Right atrium auricular region (tissue), 2 donors: ENCODE results near the gene TFPI. TPM values are rescaled to one million over a fixed set of nuclear protein-coding genes. Genes with fewer than 3 reads are reported as not detected.

Source experiments
- DNase-seq: peaks from one replicate; pipeline ENCODE4 v3.0.0-alpha.2; 2019; ENCODE audit warnings: low spot score
- H3K27ac ChIP-seq, 2 donors: fragments of 200-600 bp; sonication (generic); 1 replicate in 1 of 2; 2 replicates in 1 of 2; pipeline ENCODE4 v1.5.1; 2016 to 2019
- H3K27me3 ChIP-seq, 2 donors: fragments of 200-600 bp; sonication (generic); one replicate each; pipeline versions ENCODE4 v1.5.1 to v1.6.0; 2017 to 2019
- H3K36me3 ChIP-seq: fragments of 200-600 bp; sonication (generic); one replicate; pipeline ENCODE4 v1.5.1; 2016
- H3K4me1 ChIP-seq, 2 donors: fragments of 200-600 bp; sonication (generic); one replicate each; pipeline versions ENCODE4 v1.5.1 to v1.6.0; 2017 to 2019
- H3K4me3 ChIP-seq, 2 donors: fragments of 200-600 bp; sonication (generic); 1 replicate in 1 of 2; 2 replicates in 1 of 2; pipeline ENCODE4 v1.5.1; 2017 to 2019; ENCODE audit warnings: mild to moderate bottlenecking in 1 of 2, moderate library complexity in 1 of 2
- H3K9me3 ChIP-seq, 2 donors: fragments of 200-600 bp; sonication (generic); one replicate each; pipeline ENCODE4 v1.5.1; 2019
- total RNA-seq, 2 donors: library from RNA; depleted of rRNA; stranded (reverse); fragments of >200 nt; gene quantifications; one replicate each; pipeline ENCODE4 v1.1.0, GENCODE V29; 2016
- TF ChIP-seq, protein P1 (sequence below), 2 donors: fragments of 200-600 bp; sonication (generic); IDR thresholded peaks; one replicate each; pipeline ENCODE4 v1.5.1; 2019; ENCODE audit warnings: antibody characterized with exemption in 2 of 2

TFPI gene
- total RNA-seq, 2 donors from 2014 or later: 43.6 to 58.2 TPM

DNA sequence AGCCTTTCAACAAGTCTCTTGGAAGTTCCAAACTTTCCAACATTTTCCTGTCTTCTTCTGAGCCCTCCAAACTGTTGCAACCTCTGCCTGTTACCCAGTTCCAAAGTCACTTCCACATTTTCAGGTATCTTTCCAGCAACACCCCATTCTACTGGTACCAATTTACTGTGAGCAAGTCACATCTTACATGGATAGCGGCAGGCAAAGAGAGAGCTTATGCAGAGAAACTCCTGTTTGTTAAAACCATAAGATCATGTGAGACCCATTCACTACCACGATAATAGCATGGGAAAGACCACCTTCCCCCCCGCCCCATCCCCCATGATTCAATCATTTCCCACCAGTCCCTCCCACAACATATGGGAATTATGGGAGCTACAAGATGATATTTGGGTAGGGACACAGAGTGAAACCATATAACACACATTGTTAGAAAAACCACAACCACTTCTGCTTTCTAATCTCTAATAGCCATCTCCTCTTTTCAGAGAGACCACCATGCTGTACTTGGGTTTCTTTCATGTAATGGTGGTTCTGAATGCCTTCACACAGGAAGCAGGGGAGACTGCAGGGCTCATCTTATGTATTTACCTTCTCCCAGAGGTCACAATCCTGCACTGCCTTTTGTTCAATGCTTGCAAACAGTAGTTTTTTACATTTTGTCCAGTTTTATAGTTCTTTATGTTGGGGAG lies 60.2 kb downstream of the TFPI start:
- no peaks in the 10 kb centered on the region for H3K27me3 ChIP-seq
- TF ChIP-seq, protein P1, sequence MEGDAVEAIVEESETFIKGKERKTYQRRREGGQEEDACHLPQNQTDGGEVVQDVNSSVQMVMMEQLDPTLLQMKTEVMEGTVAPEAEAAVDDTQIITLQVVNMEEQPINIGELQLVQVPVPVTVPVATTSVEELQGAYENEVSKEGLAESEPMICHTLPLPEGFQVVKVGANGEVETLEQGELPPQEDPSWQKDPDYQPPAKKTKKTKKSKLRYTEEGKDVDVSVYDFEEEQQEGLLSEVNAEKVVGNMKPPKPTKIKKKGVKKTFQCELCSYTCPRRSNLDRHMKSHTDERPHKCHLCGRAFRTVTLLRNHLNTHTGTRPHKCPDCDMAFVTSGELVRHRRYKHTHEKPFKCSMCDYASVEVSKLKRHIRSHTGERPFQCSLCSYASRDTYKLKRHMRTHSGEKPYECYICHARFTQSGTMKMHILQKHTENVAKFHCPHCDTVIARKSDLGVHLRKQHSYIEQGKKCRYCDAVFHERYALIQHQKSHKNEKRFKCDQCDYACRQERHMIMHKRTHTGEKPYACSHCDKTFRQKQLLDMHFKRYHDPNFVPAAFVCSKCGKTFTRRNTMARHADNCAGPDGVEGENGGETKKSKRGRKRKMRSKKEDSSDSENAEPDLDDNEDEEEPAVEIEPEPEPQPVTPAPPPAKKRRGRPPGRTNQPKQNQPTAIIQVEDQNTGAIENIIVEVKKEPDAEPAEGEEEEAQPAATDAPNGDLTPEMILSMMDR (IDR thresholded peaks at IDR 0.05): no peak
- no peak for DNase-seq
- H3K27ac ChIP-seq: no peak overlapping the region
- no peaks in the 10 kb centered on the region for H3K36me3 ChIP-seq
- no peak overlapping the region for H3K4me3 ChIP-seq
- H3K4me1 ChIP-seq: no peaks in the 10 kb centered on the region
- no peaks in the 10 kb centered on the region for H3K9me3 ChIP-seq

DNA sequence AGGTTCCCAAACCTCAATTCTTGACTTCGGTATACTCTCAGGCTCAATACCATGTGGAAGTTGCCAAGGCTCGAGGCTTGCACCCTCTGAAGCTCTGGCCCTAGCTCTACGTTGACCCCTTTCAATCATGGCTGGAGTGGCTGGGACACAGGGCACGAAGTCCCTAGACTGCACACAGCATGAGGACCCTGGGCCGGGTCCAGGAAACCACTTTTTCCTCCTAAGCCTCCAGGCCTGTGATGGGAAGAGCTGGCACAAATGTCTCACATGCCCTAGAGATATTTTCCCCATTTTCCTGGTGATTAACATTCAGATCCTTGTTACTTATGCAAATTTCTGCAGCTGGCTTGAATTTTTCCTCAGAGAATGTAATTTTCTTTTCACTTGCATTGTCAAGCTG lies 61.1 kb downstream of the TFPI start:
- Histone ChIP-seq H3K27me3 (no peaks in the 10 kb centered on the region), H3K4me1 (no peaks in the 10 kb centered on the region), H3K9me3 (no peaks in the 10 kb centered on the region), H3K27ac (no peak overlapping the region), H3K4me3 (no peak overlapping the region), H3K36me3 (no peaks in the 10 kb centered on the region)
- no peak for DNase-seq
- TF ChIP-seq, protein P1 (IDR thresholded peaks at IDR 0.05): no peak

DNA sequence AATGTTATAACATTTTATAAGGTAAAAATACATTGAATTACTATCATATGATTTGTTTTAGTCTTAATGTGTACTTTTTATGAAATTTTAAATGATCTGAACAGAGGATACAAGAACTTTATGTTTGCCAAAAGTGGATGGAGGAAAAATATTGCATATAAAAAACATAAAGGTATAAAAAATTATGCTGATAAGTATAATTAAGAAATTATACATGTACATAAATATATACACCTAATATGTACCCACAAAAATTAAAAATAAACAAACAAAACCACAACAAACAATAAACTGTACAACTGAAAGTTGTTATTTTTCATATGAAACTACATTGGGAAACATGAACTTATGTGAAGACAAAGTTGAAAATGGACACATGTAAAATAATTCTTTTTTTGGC lies 68.0 kb downstream of the TFPI start:
- Histone ChIP-seq H3K4me3 (no peak overlapping the region), H3K36me3 (no peaks in the 10 kb centered on the region), H3K27me3 (no peaks in the 10 kb centered on the region), H3K27ac (no peak overlapping the region), H3K9me3 (no peaks in the 10 kb centered on the region), H3K4me1 (no peaks in the 10 kb centered on the region)
- TF ChIP-seq, protein P1 (IDR thresholded peaks at IDR 0.05): no peak
- DNase-seq: no peak

DNA sequence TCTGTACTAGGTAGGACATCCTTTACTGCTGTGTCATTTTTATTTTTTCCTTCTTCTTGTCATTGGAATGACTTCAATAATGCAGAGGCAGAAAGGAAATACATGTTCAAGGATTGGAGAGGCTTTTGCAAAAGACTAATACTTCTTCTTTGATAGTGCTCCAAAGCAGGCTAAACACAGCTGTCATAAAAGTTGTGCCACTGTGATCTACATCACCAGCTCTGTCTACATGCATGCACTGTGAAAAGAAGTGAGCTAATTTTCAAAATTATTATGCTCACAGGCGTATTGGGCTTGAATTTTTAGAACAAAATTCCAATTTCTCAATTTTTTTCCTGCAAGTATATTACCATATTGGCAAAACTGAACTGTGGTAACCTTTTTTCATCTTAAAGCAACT lies 68.7 kb downstream of the TFPI start:
- no peak for DNase-seq
- Histone ChIP-seq H3K27me3 (no peaks in the 10 kb centered on the region), H3K36me3 (no peaks in the 10 kb centered on the region), H3K9me3 (no peaks in the 10 kb centered on the region), H3K4me1 (no peaks in the 10 kb centered on the region), H3K27ac (no peak overlapping the region), H3K4me3 (no peak overlapping the region)
- TF ChIP-seq, protein P1 (IDR thresholded peaks at IDR 0.05): no peak

DNA sequence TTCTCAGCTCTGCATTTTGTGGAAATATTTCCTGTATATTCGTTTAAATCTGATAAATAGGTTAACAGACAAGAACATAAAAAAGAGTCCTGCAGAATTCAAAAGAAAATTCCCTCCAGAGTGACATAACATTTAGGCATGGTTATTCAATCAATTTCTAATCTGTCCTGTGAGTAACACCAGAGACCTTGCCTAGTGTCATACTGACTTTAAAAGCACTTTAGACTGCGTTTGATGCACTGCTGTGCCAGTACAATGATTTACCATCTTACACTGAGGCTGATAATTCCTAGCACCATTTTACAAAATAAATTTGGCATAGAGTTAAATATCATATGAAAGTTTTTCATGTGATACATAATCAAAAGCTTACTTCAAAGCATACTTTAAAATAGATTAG lies 70.7 kb downstream of the TFPI start:
- H3K36me3 ChIP-seq: no peaks in the 10 kb centered on the region

More for the DNA sequence above, 70.7 kb downstream of the TFPI start:
- TF ChIP-seq, protein P1 (IDR thresholded peaks at IDR 0.05): no peak
- DNase-seq: no peak
- H3K27ac ChIP-seq: no peak overlapping the region
- no peak overlapping the region for H3K4me3 ChIP-seq
- H3K9me3 ChIP-seq: no peaks in the 10 kb centered on the region
- no peaks in the 10 kb centered on the region for H3K4me1 ChIP-seq
- no peaks in the 10 kb centered on the region for H3K27me3 ChIP-seq
